Retinal pigment epithelial cell (primary cell): Measurements from ENCODE around the gene CNTD1.

ENCODE experiments used
- DNase-seq: peaks from one replicate; pipeline ENCODE4 v3.0.0-alpha.2; 2010; ENCODE audit warnings: low read depth
- H3K4me3 ChIP-seq: 2 replicates; pipeline ENCODE4 v1.5.1; 2011; ENCODE audit warnings: mild to moderate bottlenecking, low read length, control low read depth, moderate library complexity
- CTCF ChIP-seq: conservative IDR thresholded peaks from 2 replicates; pipeline ENCODE4 v1.5.1; 2011; ENCODE audit warnings: low read depth, low read length, control low read depth, inconsistent platforms

CNTD1 gene

GRCh38 chr17:42787266-42787665 lies 11.4 kb upstream of the CNTD1 start:
- no peak for DNase-seq
- no peak overlapping the region for H3K4me3 ChIP-seq
- TF ChIP-seq CTCF = no peak

DNA sequence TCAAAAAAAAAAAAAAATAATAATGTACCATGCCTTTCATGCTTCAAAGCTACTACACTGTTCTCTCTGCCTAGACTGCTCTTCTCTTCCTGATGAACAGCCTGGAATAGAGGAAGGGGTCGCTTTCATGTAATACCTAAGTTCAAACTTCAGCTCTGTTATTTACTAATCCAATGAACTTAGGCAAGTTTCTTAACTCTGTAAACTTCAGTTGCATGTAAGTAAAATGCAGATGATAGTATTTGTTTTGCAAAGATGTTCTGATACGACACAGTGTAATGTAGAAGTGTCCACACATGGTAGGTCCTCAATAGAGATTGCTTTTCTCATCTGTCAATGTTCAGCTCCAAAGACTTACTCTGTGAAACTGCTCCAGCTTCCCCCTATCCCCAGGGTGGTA lies 6.7 kb upstream of the CNTD1 start:
- DNase-seq = no peak
- no peak overlapping the region for H3K4me3 ChIP-seq
- TF ChIP-seq CTCF = no peak

GRCh38 chr17:42792545-42792944 lies 6.1 kb upstream of the CNTD1 start:
- no peak for TF ChIP-seq CTCF
- no peak for DNase-seq
- no peak overlapping the region for H3K4me3 ChIP-seq

- DNase-seq = no peak
- no peak overlapping the region for H3K4me3 ChIP-seq
- TF ChIP-seq CTCF = no peak
Measured at GRCh38 chr17:42795061-42795460, 3.6 kb upstream of the CNTD1 start.

- TF ChIP-seq CTCF = no peak
- DNase-seq = no peak
- no peak overlapping the region for H3K4me3 ChIP-seq
Measured at GRCh38 chr17:42795465-42795864, 3.2 kb upstream of the CNTD1 start.

GRCh38 chr17:42796066-42796758 lies 2.4 kb upstream of the CNTD1 start:
- no peak for TF ChIP-seq CTCF
- no peak overlapping the region for H3K4me3 ChIP-seq
- DNase-seq = no peak
